Right lobe of liver (tissue), 4 donors: ENCODE measurements around the gene UBTD2.

ENCODE experiments used
- POLR2A ChIP-seq: fragments of 450-650 bp; IDR thresholded peaks from one replicate; pipeline ENCODE4 v1.6.1; 2017; ENCODE audit warnings: antibody characterized with exemption, mild to moderate bottlenecking
- TF ChIP-seq, protein P1 (sequence below), 4 donors: fragments of 200-600 bp in 3 of 4; fragments of 450-650 bp in 1 of 4; IDR thresholded peaks; one replicate each; pipeline versions ENCODE4 v1.5.1 to v1.8.0; 2016 to 2022; ENCODE audit warnings: antibody characterized with exemption in 4 of 4, mild to moderate bottlenecking in 2 of 4
- donor health status: DM: no; HTN: no; CAD: no.
- donor health status: DM: no; HTN: no; CAD: no.
- donor health status: DM: no; HTN: yes; CAD: no.

DNA sequence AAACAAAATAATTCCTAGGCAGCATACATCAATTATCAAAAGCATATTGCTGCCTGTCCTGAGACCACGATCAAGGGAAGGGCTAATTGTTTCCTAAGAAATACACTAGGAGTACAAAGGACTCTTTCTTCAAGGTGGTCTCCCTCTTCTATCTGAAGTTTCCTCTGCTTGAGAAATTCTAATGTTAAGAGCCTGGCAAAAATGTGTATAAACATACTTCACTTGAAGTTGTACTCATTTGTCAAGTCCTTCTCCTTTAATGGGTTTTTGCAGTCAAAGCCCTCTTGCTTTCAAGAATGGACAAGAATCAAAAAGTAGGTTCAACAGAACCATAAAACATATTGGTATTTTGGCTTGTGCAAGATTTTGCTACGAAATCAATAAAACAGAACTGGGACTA, 31.1 kb downstream of the UBTD2 start:
- TF ChIP-seq, protein P1, sequence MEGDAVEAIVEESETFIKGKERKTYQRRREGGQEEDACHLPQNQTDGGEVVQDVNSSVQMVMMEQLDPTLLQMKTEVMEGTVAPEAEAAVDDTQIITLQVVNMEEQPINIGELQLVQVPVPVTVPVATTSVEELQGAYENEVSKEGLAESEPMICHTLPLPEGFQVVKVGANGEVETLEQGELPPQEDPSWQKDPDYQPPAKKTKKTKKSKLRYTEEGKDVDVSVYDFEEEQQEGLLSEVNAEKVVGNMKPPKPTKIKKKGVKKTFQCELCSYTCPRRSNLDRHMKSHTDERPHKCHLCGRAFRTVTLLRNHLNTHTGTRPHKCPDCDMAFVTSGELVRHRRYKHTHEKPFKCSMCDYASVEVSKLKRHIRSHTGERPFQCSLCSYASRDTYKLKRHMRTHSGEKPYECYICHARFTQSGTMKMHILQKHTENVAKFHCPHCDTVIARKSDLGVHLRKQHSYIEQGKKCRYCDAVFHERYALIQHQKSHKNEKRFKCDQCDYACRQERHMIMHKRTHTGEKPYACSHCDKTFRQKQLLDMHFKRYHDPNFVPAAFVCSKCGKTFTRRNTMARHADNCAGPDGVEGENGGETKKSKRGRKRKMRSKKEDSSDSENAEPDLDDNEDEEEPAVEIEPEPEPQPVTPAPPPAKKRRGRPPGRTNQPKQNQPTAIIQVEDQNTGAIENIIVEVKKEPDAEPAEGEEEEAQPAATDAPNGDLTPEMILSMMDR (IDR thresholded peaks at IDR 0.05) = no peak
- no peak for TF ChIP-seq POLR2A
